H9 (cell line): ENCODE results near the gene BACH1. TPM values are rescaled to one million over a fixed set of nuclear protein-coding genes. Genes with fewer than 3 reads are reported as not detected.

Source experiments
- DNase-seq: peaks from one replicate; pipeline ENCODE4 v3.0.0-alpha.2; 2017
- H2AFZ ChIP-seq: one replicate; pipeline ENCODE4 v1.6.1; 2013; ENCODE audit warnings: mild to moderate bottlenecking, low read length, control low read depth, moderate library complexity
- H2AK5ac ChIP-seq: 2 replicates; pipeline ENCODE4 v1.6.1; 2013; ENCODE audit warnings: low read length, control low read depth, mixed read lengths; ENCODE audit not compliant: insufficient read length
- H2BK120ac ChIP-seq: one replicate; pipeline ENCODE4 v1.6.1; 2013; ENCODE audit warnings: low read depth, mild to moderate bottlenecking, low read length, control low read depth, inconsistent platforms; ENCODE audit not compliant: poor library complexity, severe bottlenecking
- H2BK12ac ChIP-seq: 2 replicates; pipeline ENCODE4 v1.6.1; 2013; ENCODE audit warnings: low read length, control low read depth, mixed read lengths, low read depth; ENCODE audit not compliant: insufficient read length
- H2BK15ac ChIP-seq: 2 replicates; pipeline ENCODE4 v1.6.1; 2013; ENCODE audit warnings: low read depth, low read length, control low read depth
- H2BK20ac ChIP-seq: one replicate; pipeline ENCODE4 v1.6.1; 2013; ENCODE audit warnings: low read depth, mild to moderate bottlenecking, low read length, control low read depth, inconsistent platforms; ENCODE audit not compliant: poor library complexity, severe bottlenecking
- H2BK5ac ChIP-seq: 2 replicates; pipeline ENCODE4 v1.6.1; 2013; ENCODE audit warnings: low read length, control low read depth, mixed read lengths; ENCODE audit not compliant: insufficient read length
- H3K14ac ChIP-seq: 2 replicates; pipeline ENCODE4 v1.6.1; 2013; ENCODE audit warnings: low read length, control low read depth; ENCODE audit not compliant: insufficient read depth
- H3K18ac ChIP-seq: 2 replicates; pipeline ENCODE4 v1.6.1; 2013; ENCODE audit warnings: low read depth, mild to moderate bottlenecking, mixed read lengths, low read length, control low read depth; ENCODE audit not compliant: insufficient read length
- H3K23ac ChIP-seq: 2 replicates; pipeline ENCODE4 v1.6.1; 2013; ENCODE audit warnings: low read length, control low read depth, mixed read lengths, low read depth; ENCODE audit not compliant: insufficient read length
- H3K23me2 ChIP-seq: 2 replicates; pipeline ENCODE4 v1.6.1; 2013; ENCODE audit warnings: low read depth, mild to moderate bottlenecking, mixed read lengths, low read length, control low read depth; ENCODE audit not compliant: insufficient read length, poor library complexity, severe bottlenecking
- H3K27ac ChIP-seq: 2 replicates; pipeline ENCODE4 v1.5.1; 2013; ENCODE audit warnings: low read length, control low read depth, mixed read lengths, low read depth; ENCODE audit not compliant: insufficient read length
- H3K27me3 ChIP-seq: 2 replicates; pipeline ENCODE4 v1.6.1; 2013; ENCODE audit warnings: low read length, control low read depth, inconsistent platforms; ENCODE audit not compliant: insufficient read depth
- H3K4ac ChIP-seq: 2 replicates; pipeline ENCODE4 v1.6.1; 2013; ENCODE audit warnings: low read depth, mild to moderate bottlenecking, control low read depth, inconsistent platforms, low read length, moderate library complexity
- H3K4me1 ChIP-seq: 2 replicates; pipeline ENCODE4 v1.6.1; 2013; ENCODE audit warnings: low read length, control low read depth, inconsistent platforms; ENCODE audit not compliant: insufficient read depth
- H3K4me2 ChIP-seq: 2 replicates; pipeline ENCODE4 v1.6.1; 2013; ENCODE audit warnings: low read length, control low read depth, mixed read lengths; ENCODE audit not compliant: insufficient read length, insufficient read depth
- H3K56ac ChIP-seq: 2 replicates; pipeline ENCODE4 v1.6.1; 2013; ENCODE audit warnings: low read depth, mild to moderate bottlenecking, mixed read lengths, low read length, control low read depth; ENCODE audit not compliant: insufficient read length
- H3K79me1 ChIP-seq: 2 replicates; pipeline ENCODE4 v1.6.1; 2013; ENCODE audit warnings: low read depth, mild to moderate bottlenecking, moderate library complexity, low read length, control low read depth, inconsistent platforms; ENCODE audit not compliant: insufficient read depth, poor library complexity, severe bottlenecking
- H3K79me2 ChIP-seq: 2 replicates; pipeline ENCODE4 v1.6.1; 2013; ENCODE audit warnings: low read length, control low read depth, inconsistent platforms; ENCODE audit not compliant: insufficient read depth
- H3K9ac ChIP-seq: 2 replicates; pipeline ENCODE4 v1.6.1; 2013; ENCODE audit warnings: low read length, control low read depth, mixed read lengths; ENCODE audit not compliant: insufficient read length; ENCODE audit errors: extremely low read depth
- H3K9me3 ChIP-seq: one replicate; pipeline ENCODE4 v1.6.1; 2013; ENCODE audit warnings: low read depth, low read length, inconsistent platforms; ENCODE audit not compliant: control insufficient read depth
- H3T11ph ChIP-seq: one replicate; pipeline ENCODE4 v1.6.1; 2013; ENCODE audit warnings: mild to moderate bottlenecking, low read length, control low read depth, inconsistent platforms
- H4K20me1 ChIP-seq: one replicate; pipeline ENCODE4 v1.6.1; 2013; ENCODE audit not compliant: control insufficient read depth, insufficient read length, insufficient read depth
- H4K5ac ChIP-seq: 2 replicates; pipeline ENCODE4 v1.6.1; 2013; ENCODE audit warnings: low read depth, mild to moderate bottlenecking, mixed read lengths, low read length, control low read depth; ENCODE audit not compliant: insufficient read length
- H4K8ac ChIP-seq: replicated peaks from 2 replicates; pipeline ENCODE4 v1.6.1; 2013; ENCODE audit warnings: low read length, control low read depth, mixed read lengths, low read depth; ENCODE audit not compliant: insufficient read length
- H4K91ac ChIP-seq: 2 replicates; pipeline ENCODE4 v1.6.1; 2013; ENCODE audit warnings: low read depth, mild to moderate bottlenecking, moderate library complexity, mixed read lengths, low read length, control low read depth; ENCODE audit not compliant: insufficient read length
- H3K27ac Mint-ChIP-seq, 3 experiments: 2 replicates in 2 of 3; 3 replicates in 1 of 3; pipeline ENCODE4 v1.8.0; 2020 to 2021; ENCODE audit warnings: mixed read lengths in 3 of 3, mild to moderate bottlenecking in 1 of 3, moderate library complexity in 1 of 3
- H3K27me3 Mint-ChIP-seq: 2 replicates; pipeline ENCODE4 v1.8.0; 2021; ENCODE audit warnings: low read depth, mild to moderate bottlenecking, moderate library complexity, mixed read lengths
- H3K36me3 Mint-ChIP-seq, 3 experiments: 2 replicates in 2 of 3; 3 replicates in 1 of 3; pipeline ENCODE4 v1.8.0; 2020 to 2021; ENCODE audit warnings: low read depth in 3 of 3, mixed read lengths in 3 of 3; ENCODE audit not compliant: insufficient read depth in 1 of 3
- H3K4me1 Mint-ChIP-seq, 2 experiments: 2 replicates each; pipeline ENCODE4 v1.8.0; 2020; ENCODE audit warnings: mixed read lengths in 2 of 2
- H3K4me3 Mint-ChIP-seq, 2 experiments: 2 replicates in 1 of 2; 3 replicates in 1 of 2; pipeline ENCODE4 v1.8.0; 2020 to 2021; ENCODE audit warnings: mild to moderate bottlenecking in 2 of 2, mixed read lengths in 2 of 2, moderate library complexity in 1 of 2
- H3K9me3 Mint-ChIP-seq, 2 experiments: 2 replicates in 1 of 2; 3 replicates in 1 of 2; pipeline ENCODE4 v1.8.0; 2020; ENCODE audit warnings: mild to moderate bottlenecking in 2 of 2, mixed read lengths in 2 of 2, moderate library complexity in 1 of 2
- CTCF ChIP-seq: fragments of 200-600 bp; sonication (generic); conservative IDR thresholded peaks from 3 replicates; pipeline ENCODE4 v1.8.0; 2021; ENCODE audit warnings: antibody characterized with exemption, mild to moderate bottlenecking
- WGBS: extraction: QIAGEN DNeasy Blood & Tissue Kit; methylation state at CpG from one replicate; pipeline ENCODE4 v1.1.7; 2013; ENCODE audit warnings: missing lambda C conversion rate, low lambda C conversion rate, mixed read lengths; ENCODE audit not compliant: insufficient read length; ENCODE audit errors: extremely low coverage; 5-methylcytosine and 5-hydroxymethylcytosine counted together
- total RNA-seq: library from RNA; stranded (reverse); gene quantifications from 2 replicates; pipeline ENCODE4 v1.2.1, GENCODE V29; 2021

Gene BACH1
- total RNA-seq, 1 experiment from 2014 or later = 42.4 TPM

DNA sequence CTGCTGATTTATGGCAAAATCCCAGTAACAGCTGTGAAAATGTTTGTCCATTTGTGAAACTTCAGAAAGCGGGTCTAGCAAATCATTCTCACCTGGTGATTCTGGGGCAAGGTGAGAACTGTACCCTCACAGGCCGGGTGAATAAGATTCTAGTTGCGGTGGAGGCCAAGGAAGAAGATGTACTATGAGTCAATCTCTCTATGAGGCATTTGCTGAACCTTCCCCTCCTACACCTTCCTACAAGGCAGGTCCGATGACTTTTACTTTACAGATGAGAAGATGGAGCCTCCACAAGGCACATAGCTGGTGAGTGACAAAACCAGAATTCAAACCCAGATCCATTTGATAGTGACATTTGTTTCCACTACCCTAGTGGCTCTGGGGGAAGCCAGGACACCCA lies 72.7 kb downstream of the BACH1 start:
- no peak overlapping the region for H2AFZ ChIP-seq
- Mint-ChIP-seq H3K4me1 (peaks cover 0 to 1% of the 10 kb centered on the region in 2 experiments; a peak in 2 of 4 replicates), H3K36me3 (peaks cover 1 to 9% (median 6%) of the 10 kb centered on the region in 3 experiments; a peak in 3 of 7 replicates), H3K27ac (no peak overlapping the region), H3K9me3 (no peaks in the 10 kb centered on the region), H3K27me3 (no peaks in the 10 kb centered on the region), H3K4me3 (no peak overlapping the region)
- no peak overlapping the region for H2BK5ac ChIP-seq
- H4K5ac ChIP-seq = no peak overlapping the region
- no peaks in the 10 kb centered on the region for H4K20me1 ChIP-seq
- no CpG with 5 or more reads among the region's 4 CpGs for whole genome bisulfite sequencing
- no peak overlapping the region for H3K18ac ChIP-seq
- no peak overlapping the region for H2BK12ac ChIP-seq
- no peak overlapping the region for H2AK5ac ChIP-seq
- no peak overlapping the region for H3K4ac ChIP-seq
- H2BK120ac ChIP-seq = no peak overlapping the region
- H3K9ac ChIP-seq = no peak overlapping the region
- no peak overlapping the region for H4K8ac ChIP-seq
- no peak for DNase-seq
- no peak overlapping the region for H3K4me2 ChIP-seq
- H3K27me3 ChIP-seq = no peaks in the 10 kb centered on the region
- H3K79me2 ChIP-seq = no peaks in the 10 kb centered on the region
- H3K79me1 ChIP-seq = no peaks in the 10 kb centered on the region
- H3T11ph ChIP-seq = no peak overlapping the region
- no peak overlapping the region for H3K23ac ChIP-seq
- no peak overlapping the region for H2BK15ac ChIP-seq
- H4K91ac ChIP-seq = no peak overlapping the region
- H3K4me1 ChIP-seq = no peaks in the 10 kb centered on the region
- no peak overlapping the region for H3K56ac ChIP-seq
- H3K23me2 ChIP-seq = no peaks in the 10 kb centered on the region
- no peak overlapping the region for H3K27ac ChIP-seq
- H3K14ac ChIP-seq = no peak overlapping the region
- TF ChIP-seq CTCF = no peak
- H3K9me3 ChIP-seq = no peaks in the 10 kb centered on the region
- no peak overlapping the region for H2BK20ac ChIP-seq
